Medulla oblongata (tissue), 1 donor: Measurements from ENCODE around the gene CALD1.

Experiments
- DNase-seq: peaks from one replicate; pipeline ENCODE4 v3.0.0-alpha.2; 2015; ENCODE audit errors: extremely low spot score

The CALD1 gene

GRCh38 chr7:134787720-134788119 is 8.3 kb downstream of the CALD1 start:
- no peak for DNase-seq

GRCh38 chr7:134788191-134788590 is 8.8 kb downstream of the CALD1 start:
- DNase-seq, result no peak

- no peak for DNase-seq
These were observed 10.7 kb downstream of the CALD1 start for GRCh38 chr7:134789967-134790685.

GRCh38 chr7:134792968-134793367 is 13.5 kb downstream of the CALD1 start:
- DNase-seq, result no peak

- DNase-seq, result no peak
These were observed 15.8 kb downstream of the CALD1 start for GRCh38 chr7:134795231-134795630.

GRCh38 chr7:134798155-134798554 is 18.7 kb downstream of the CALD1 start:
- DNase-seq, result no peak

- no peak for DNase-seq
These were observed 19.9 kb downstream of the CALD1 start for GRCh38 chr7:134799377-134799776.

- no peak for DNase-seq
These were observed 23.3 kb downstream of the CALD1 start for GRCh38 chr7:134802762-134803161.

- no peak for DNase-seq
These were observed 24.9 kb downstream of the CALD1 start for GRCh38 chr7:134804351-134804750.

GRCh38 chr7:134804854-134805253 is 25.4 kb downstream of the CALD1 start:
- no peak for DNase-seq

GRCh38 chr7:134806197-134806596 is 26.8 kb downstream of the CALD1 start:
- DNase-seq, result no peak

- DNase-seq, result no peak
These were observed 30.2 kb downstream of the CALD1 start for GRCh38 chr7:134809616-134810015.

GRCh38 chr7:134811765-134812164 is 32.3 kb downstream of the CALD1 start:
- no peak for DNase-seq

- DNase-seq, result no peak
These were observed 34.4 kb downstream of the CALD1 start for GRCh38 chr7:134813663-134814396.

GRCh38 chr7:134814730-134815364 is 35.4 kb downstream of the CALD1 start:
- DNase-seq, result no peak

GRCh38 chr7:134818613-134819345 is 39.3 kb downstream of the CALD1 start:
- no peak for DNase-seq

GRCh38 chr7:134819401-134819800 is 40.0 kb downstream of the CALD1 start:
- no peak for DNase-seq

GRCh38 chr7:134820295-134820694 is 40.9 kb downstream of the CALD1 start:
- DNase-seq, result no peak

- DNase-seq, result no peak
These were observed 41.3 kb downstream of the CALD1 start for GRCh38 chr7:134820778-134821177.

GRCh38 chr7:134823400-134823799 is 44.0 kb downstream of the CALD1 start:
- DNase-seq, result no peak

GRCh38 chr7:134825666-134826065 is 46.2 kb downstream of the CALD1 start:
- no peak for DNase-seq

GRCh38 chr7:134826105-134826504 is 46.7 kb downstream of the CALD1 start:
- DNase-seq, result no peak
